Mammary epithelial cell (primary cell): Measurements from ENCODE around the gene IDH3B.

Experiments used
- CTCF ChIP-seq, 2 donors: IDR thresholded peaks in 1 of 2; conservative IDR thresholded peaks in 1 of 2; 2 replicates each; pipeline ENCODE4 v1.5.1; 2011 to 2012; ENCODE audit warnings: inconsistent platforms in 2 of 2, low read length in 2 of 2, mild to moderate bottlenecking in 2 of 2, control low read depth in 1 of 2, low read depth in 1 of 2; ENCODE audit not compliant: insufficient read depth in 1 of 2; ENCODE audit errors: extremely low read depth in 1 of 2
- EZH2 ChIP-seq: IDR thresholded peaks from 2 replicates; pipeline ENCODE4 v1.6.1; 2012; ENCODE audit warnings: low read length, inconsistent platforms, borderline replicate concordance

- TF ChIP-seq EZH2 (no peak), CTCF (conservative IDR thresholded peaks at IDR 0.05 in 1 of 2, IDR thresholded peaks at IDR 0.05 in 1 of 2; ENCODE audit: extremely low read depth in 1 of 2, insufficient read depth in 1 of 2, low read depth in 1 of 2, low read length in 2 of 2) (no peak)
These were observed 23.8 kb downstream of the IDH3B start for GRCh38 chr20:2640260-2640659.
